NCI-H345 treated with DMSO at 0.1 percent for 48 hours (cell line): ENCODE data around the gene SELENOM.
"Not testable (repeated sequence)": the region's sequence is repeated elsewhere in the genome, so short reads cannot be mapped to it uniquely, and the experiment has no call there.

Experiments
- DNase-seq: peaks from one replicate; lab custom pipeline; 2025; ENCODE audit not compliant: unreplicated experiment; lab: John Stamatoyannopoulos, UW

SELENOM gene

DNA sequence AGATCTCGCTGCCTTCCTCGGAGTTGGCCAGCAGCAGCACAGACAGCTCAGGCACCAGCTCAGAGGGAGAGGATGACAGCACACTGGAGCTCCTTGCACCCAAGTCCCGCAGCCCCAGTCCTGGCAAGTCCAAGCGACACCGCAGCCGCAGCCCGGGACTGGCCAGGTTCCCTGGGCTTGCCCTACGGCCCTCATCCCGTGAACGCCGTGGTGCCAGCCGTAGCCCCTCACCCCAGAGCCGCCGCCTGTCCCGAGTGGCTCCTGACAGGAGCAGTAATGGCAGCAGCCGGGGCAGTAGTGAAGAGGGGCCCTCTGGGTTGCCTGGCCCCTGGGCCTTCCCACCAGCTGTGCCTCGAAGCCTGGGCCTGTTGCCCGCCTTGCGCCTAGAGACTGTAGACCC is 26.5 kb upstream of the SELENOM start:
- no peak for DNase-seq

DNA sequence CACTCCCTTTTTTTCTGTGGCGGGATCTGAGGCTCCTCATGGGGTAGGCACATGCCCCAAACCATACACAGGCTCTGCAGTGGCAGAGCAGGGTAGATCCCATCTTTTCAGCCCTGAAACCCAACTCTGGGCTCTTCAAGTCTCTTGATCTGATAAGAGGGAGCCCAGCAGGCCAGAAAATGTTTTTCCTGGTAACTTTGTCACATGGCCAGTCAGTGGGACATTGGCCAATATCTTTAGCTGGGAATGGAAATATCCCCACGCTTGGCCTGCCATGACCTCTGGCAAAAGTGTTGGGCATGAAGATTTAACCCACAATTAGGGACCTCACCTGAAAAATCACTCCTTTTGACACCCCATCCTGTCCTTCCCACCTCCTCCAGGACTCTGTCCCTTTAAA is 23.5 kb upstream of the SELENOM start:
- DNase-seq: no peak

GRCh38 chr22:31128156-31128555 is 20.8 kb upstream of the SELENOM start:
- no peak for DNase-seq

DNA sequence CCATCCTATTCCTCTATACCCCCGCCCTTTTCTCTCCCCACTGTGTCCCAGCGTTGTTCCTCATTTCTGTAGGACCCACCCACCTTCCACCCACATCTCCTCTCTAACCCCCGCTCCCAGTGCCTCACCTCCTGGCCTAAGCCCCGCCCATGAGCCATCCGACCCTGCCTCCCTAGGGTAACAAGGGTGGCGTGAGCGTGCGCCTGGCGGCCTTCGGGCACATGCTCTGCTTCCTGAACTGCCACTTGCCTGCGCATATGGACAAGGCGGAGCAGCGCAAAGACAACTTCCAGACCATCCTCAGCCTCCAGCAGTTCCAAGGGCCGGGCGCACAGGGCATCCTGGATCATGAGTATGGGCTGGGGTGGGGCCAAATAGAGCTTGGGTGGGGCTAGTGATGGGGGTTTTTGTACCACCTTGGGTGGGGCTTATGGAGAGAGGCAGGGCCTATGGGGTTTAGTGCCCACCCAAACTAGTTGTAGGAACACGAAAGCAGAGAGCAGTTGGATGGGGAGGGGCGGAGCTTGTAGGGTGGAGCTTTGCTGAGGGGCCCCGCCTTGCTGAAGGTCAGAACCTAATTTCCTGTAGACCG is 19.9 kb upstream of the SELENOM start:
- DNase-seq: no peak

DNA sequence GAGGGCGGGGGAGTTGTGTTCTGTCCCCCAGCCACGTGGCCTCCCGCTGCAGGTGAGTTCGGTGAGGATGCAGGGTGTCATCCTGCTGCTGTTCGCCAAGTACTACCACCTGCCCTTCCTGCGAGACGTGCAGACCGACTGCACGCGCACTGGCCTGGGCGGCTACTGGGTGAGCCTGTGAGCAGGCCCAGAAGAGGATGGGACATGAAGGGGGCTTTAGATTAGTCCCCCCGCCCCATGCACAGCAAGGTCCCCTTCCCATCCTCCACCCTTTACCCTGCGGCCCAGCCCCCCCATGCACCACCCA is 19.5 kb upstream of the SELENOM start:
- no peak for DNase-seq

- no peak for DNase-seq
Measured at GRCh38 chr22:31126128-31126868, 18.9 kb upstream of the SELENOM start.

- DNase-seq: no peak
Measured at GRCh38 chr22:31125521-31126117, 18.3 kb upstream of the SELENOM start.

DNA sequence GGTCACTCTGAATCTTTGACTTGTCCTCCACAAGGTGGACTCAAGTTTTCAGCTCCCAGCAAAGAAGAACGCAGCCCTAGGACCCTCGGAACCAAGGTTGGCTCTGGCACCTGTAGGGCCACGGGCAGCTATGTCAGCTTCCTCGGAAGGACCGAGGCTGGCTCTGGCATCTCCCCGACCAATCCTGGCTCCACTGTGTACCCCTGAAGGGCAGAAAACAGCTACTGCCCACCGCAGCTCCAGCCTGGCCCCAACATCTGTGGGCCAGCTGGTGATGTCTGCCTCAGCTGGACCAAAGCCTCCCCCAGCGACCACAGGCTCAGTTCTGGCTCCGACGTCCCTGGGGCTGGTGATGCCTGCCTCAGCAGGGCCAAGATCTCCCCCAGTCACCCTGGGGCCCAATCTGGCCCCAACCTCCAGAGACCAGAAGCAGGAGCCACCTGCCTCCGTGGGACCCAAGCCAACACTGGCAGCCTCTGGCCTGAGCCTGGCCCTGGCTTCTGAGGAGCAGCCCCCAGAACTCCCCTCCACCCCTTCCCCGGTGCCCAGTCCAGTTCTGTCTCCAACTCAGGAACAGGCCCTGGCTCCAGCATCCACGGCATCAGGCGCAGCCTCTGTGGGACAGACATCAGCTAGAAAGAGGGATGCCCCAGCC is 17.6 kb upstream of the SELENOM start:
- DNase-seq: no peak

- no peak for DNase-seq
Measured at GRCh38 chr22:31124290-31124689, 16.9 kb upstream of the SELENOM start.

GRCh38 chr22:31123292-31123602 is 15.9 kb upstream of the SELENOM start:
- DNase-seq: no peak

DNA sequence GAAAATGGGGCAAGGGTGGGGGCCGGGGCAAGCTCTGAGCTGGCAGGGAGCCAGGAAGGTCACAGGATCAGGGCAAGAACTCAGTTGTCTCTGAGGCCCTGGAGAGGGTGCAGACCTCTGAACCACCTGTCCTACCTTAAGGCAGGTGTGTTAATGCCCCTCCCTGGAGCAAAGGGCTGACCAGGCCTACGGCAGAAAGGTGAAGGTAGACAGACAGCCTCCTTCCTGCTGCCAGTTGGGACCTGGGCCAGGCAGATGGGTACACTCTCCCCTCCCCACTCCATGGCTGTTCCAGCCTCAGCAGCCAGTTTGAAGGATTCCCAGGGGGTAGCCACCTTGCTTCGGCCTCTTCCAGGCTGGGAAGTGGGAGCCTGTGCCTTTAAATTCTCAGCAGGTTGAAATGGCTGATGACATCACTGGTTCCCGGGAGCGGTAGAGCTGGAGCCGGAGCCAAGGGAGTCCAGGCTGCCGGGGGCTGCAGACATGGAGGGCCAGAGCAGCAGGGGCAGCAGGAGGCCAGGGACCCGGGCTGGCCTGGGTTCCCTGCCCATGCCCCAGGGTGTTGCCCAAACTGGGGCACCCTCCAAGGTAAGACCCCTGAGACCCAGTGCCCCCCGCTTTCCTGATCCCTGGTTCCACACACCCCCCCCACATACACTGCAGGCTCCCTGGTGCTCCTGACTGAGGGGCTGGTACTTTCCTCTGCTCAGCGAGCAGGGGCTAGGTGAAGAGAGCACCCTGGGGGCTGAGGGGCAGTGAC is 15.3 kb upstream of the SELENOM start, which contains the start of gene INPP5J:
Gene INPP5J, plus strand, starts transcription at position 435 of the 760 bp plus-strand sequence. Its CDS starts 49 bp downstream, at position 484.
- no peak for DNase-seq

DNA sequence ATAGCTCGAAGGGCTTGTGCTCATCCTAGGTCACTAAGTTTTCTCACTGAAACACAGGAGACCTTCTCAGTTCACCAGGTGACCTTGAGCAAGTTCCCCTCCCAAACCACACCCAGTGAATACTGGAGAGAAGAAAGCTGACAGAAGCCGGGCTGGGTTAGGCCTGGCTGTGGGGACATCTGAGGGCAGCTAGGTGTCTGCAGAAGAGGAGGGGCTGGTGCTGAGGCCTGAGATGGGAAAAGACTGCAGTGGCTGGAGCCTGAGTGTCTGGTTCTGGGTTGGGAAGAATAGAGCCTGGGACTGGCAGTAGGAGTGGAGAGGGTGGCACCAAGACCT is 14.8 kb upstream of the SELENOM start:
- no peak for DNase-seq

DNA sequence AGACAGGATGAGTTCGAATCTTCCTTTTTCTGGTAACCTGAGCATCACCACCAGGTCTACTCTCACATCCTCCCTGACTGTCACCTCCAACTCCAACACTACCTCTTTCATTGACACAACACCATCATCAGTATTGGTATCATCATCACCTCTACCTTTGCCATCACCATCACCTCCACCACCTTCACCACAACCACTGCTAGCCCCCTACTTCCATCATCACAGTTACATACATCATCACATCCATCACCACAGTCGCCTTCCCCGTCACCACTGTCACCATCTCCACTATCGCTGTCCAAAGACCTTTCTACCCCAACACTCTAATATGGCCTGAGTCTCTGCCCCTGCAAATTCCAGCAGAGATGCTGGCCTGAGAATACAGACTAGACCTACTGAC is 14.0 kb upstream of the SELENOM start:
- DNase-seq: no peak

DNA sequence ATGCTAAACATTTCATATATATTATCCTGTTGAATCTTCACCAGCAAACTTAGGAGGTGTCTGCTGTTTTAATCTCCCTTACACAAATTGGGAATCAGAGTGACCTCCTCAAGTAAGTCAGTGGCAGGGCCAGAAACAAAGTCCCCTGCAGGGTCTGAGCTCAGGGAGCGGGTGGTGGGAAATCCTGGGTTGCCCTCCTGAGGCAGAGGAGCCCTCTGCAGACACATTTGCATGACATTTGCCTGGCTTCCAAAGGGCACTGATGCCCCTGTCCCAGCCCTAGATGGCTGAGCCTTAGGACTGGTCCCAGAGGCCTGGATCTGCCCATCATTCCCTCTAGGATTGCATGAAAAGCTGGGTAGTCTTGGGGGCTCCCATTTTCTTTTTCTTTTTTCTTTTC is 13.3 kb upstream of the SELENOM start:
- DNase-seq: no peak

GRCh38 chr22:31120230-31120629 is 12.9 kb upstream of the SELENOM start:
- DNase-seq: no peak

GRCh38 chr22:31119026-31119717 is 11.8 kb upstream of the SELENOM start:
- no peak for DNase-seq

GRCh38 chr22:31118046-31118820 is 10.9 kb upstream of the SELENOM start:
- DNase-seq: no peak

DNA sequence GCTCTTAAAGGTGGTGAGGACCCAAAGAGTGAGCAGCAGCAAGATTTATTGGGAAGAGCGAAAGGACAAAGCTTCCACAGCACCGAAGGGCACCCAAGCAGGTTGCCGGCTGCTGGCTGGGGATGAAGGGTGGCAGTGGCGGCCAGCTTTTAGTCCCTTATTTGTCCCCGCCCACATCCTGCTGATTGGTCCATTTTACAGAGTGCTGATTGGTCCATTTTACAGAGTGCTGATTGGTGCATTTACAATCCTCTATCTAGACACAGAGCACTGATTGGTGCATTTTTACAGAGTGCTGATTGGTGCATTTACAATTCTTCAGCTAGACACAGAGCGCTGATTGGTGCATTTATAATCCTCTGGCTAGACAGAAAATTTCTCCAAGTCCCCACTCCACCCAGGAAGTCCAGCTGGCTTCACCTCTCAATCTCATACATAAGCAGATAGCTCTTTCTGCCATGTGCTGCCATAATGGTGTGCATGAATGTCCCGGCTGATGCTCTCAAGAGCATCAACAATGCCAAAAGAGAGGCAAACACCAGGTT is 5.3 kb upstream of the SELENOM start:
- DNase-seq: not testable (repeated sequence)

DNA sequence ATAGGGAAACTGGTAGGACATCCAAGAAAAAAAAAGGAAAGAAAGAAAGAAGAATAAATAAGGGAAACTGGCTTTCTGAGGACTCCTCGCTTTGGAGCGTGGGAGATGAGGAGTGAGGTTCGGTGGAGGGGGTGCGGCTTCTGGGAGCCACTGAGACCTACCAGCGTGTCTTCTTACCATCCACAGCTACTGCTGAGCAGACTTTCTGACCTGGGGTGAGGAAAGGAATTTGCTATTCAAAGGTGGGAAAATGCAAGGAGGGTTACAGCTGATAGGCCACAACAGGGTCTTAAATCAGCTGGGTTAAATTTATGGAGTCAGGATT is 488 bp upstream of the SELENOM start:
- no peak for DNase-seq

- no peak for DNase-seq
Measured at GRCh38 chr22:31106731-31107177, 614 bp downstream of the SELENOM start.
